ENCODE measurements around the gene MEDAG. TPM values are rescaled to one million over a fixed set of nuclear protein-coding genes. Genes with fewer than 3 reads are reported as not detected.

The MEDAG gene
- total and polyA plus RNA-seq, 10 donors: 0.16 to 2.7 (median 0.46) TPM; not detected in 3

- DNase-seq: no peak
- Histone ChIP-seq H3K27ac (no peak overlapping the region), H3K9me3 (no peaks in the 10 kb centered on the region), H3K4me3 (no peak overlapping the region), H3K36me3 (no peaks in the 10 kb centered on the region), H3K27me3 (replicated peaks in 1 of 7) (peaks cover 0 to 65% (median 23%) of the 10 kb centered on the region in 7 donors), H3K4me1 (peaks cover 0 to 27% (median 16%) of the 10 kb centered on the region in 6 donors)
- WGBS, 5 donors: 49 to 62% (median 59%) methylated on average over 9 to 10 of the region's 10 CpGs
- TF ChIP-seq POLR2A (IDR thresholded peaks at IDR 0.05): no peak
- intact Hi-C loops (cut with DNase I; ENCODE audit: low total_unique reads): no loop called here
These were observed 1.2 kb downstream of the MEDAG start for GRCh38 chr13:30907121-30907861.

- intact Hi-C loops (cut with DNase I; ENCODE audit: low total_unique reads): no loop called here
- Histone ChIP-seq H3K36me3 (no peaks in the 10 kb centered on the region), H3K4me1 (peaks cover 0 to 27% (median 16%) of the 10 kb centered on the region in 6 donors), H3K9me3 (no peaks in the 10 kb centered on the region), H3K27me3 (replicated peaks in 1 of 7) (peaks cover 0 to 57% (median 23%) of the 10 kb centered on the region in 7 donors), H3K27ac (no peak overlapping the region), H3K4me3 (no peak overlapping the region)
- 10 to 27% (median 20%) methylated on average over 5 of the region's 5 CpGs for WGBS, 5 donors
- no peak for TF ChIP-seq CTCF (IDR thresholded peaks at IDR 0.05 in 8 of 11, conservative IDR thresholded peaks at IDR 0.05 in 3 of 11)
- TF ChIP-seq POLR2A (IDR thresholded peaks at IDR 0.05): no peak
- TF ChIP-seq POLR2AphosphoS5 (IDR thresholded peaks at IDR 0.05): no peak
- no peak for DNase-seq
These were observed 2.4 kb downstream of the MEDAG start for GRCh38 chr13:30908416-30908980.

GRCh38 chr13:30910676-30911075 lies 4.6 kb downstream of the MEDAG start:
- no peak for DNase-seq
- intact Hi-C loops (cut with DNase I; ENCODE audit: low total_unique reads): no loop called here
- Histone ChIP-seq H3K4me3 (no peak overlapping the region), H3K9me3 (no peaks in the 10 kb centered on the region), H3K36me3 (no peaks in the 10 kb centered on the region), H3K27ac (no peak overlapping the region), H3K4me1 (peaks cover 0 to 27% (median 15%) of the 10 kb centered on the region in 6 donors), H3K27me3 (replicated peaks in 1 of 7) (peaks cover 0 to 50% (median 14%) of the 10 kb centered on the region in 7 donors)
- no peak for TF ChIP-seq CTCF (IDR thresholded peaks at IDR 0.05 in 8 of 11, conservative IDR thresholded peaks at IDR 0.05 in 3 of 11)
- no peak for TF ChIP-seq POLR2A (IDR thresholded peaks at IDR 0.05)
- TF ChIP-seq POLR2AphosphoS5 (IDR thresholded peaks at IDR 0.05): no peak
- WGBS, 5 donors: 86 to 95% (median 91%) methylated on average over 3 of the region's 3 CpGs

GRCh38 chr13:30915691-30916541 lies 9.8 kb downstream of the MEDAG start:
- intact Hi-C loops (cut with DNase I; ENCODE audit: low total_unique reads): no loop called here
- TF ChIP-seq CTCF (IDR thresholded peaks at IDR 0.05 in 8 of 11, conservative IDR thresholded peaks at IDR 0.05 in 3 of 11): no peak
- WGBS, 5 donors: 71 to 78% (median 75%) methylated on average over 18 to 19 of the region's 19 CpGs
- Histone ChIP-seq H3K27me3 (replicated peaks in 1 of 7) (peaks cover 0 to 47% (median 0%) of the 10 kb centered on the region in 7 donors), H3K9me3 (no peaks in the 10 kb centered on the region), H3K4me1 (peaks cover 0 to 4% (median 0%) of the 10 kb centered on the region in 6 donors), H3K27ac (no peak overlapping the region), H3K36me3 (no peaks in the 10 kb centered on the region), H3K4me3 (no peak overlapping the region)
- DNase-seq: no peak
